ENCODE results near the gene SRGAP3.

Gene SRGAP3

GRCh38 chr3:8970971-8971589 lies 278.4 kb downstream of the SRGAP3 start:
- H3K9me3 ChIP-seq: no peaks in the 10 kb centered on the region
- no peak overlapping the region for H3K27ac ChIP-seq
- peak; percentile 94 for TF ChIP-seq CTCF (IDR thresholded peaks at IDR 0.05)
- no peak overlapping the region for H3K4me3 ChIP-seq (ENCODE audit: low read depth in 1 of 2, low read length in 1 of 2)
- H3K4me1 ChIP-seq (ENCODE audit: control insufficient read depth in 1 of 2, insufficient read depth in 1 of 2, low read depth in 1 of 2, low read length in 1 of 2): peaks cover 0 to 3% of the 10 kb centered on the region in 2 experiments
- H3K36me3 ChIP-seq: no peaks in the 10 kb centered on the region
- H3K27me3 ChIP-seq: peaks cover 25% of the 10 kb centered on the region

DNA sequence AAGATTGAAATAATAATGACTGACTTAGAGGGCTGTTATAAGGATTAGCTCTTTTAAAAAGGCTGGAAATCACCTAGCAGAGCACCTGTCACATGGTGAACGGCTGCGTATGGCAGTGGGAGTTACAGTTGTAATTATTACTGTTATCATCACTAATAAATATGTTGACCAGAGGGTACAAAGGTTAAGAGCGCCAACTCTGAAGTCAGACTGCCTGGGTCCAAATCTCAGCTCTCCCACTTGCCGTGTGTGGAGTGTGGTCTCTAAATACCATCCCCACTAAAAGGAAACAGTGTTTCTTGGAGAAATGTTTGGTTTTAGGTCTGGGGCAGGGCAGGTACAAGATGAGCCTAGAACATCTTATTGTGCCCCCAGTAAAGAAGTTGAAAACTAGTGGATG lies 280.2 kb downstream of the SRGAP3 start:
- H3K27ac ChIP-seq: no peak overlapping the region
- no peaks in the 10 kb centered on the region for H3K36me3 ChIP-seq
- peaks cover 0 to 3% of the 10 kb centered on the region in 2 experiments for H3K4me1 ChIP-seq (ENCODE audit: control insufficient read depth in 1 of 2, insufficient read depth in 1 of 2, low read depth in 1 of 2, low read length in 1 of 2)
- peaks cover 25% of the 10 kb centered on the region for H3K27me3 ChIP-seq
- no peaks in the 10 kb centered on the region for H3K9me3 ChIP-seq
- no peak for TF ChIP-seq CTCF (IDR thresholded peaks at IDR 0.05)
- no peak overlapping the region for H3K4me3 ChIP-seq (ENCODE audit: low read depth in 1 of 2, low read length in 1 of 2)

DNA sequence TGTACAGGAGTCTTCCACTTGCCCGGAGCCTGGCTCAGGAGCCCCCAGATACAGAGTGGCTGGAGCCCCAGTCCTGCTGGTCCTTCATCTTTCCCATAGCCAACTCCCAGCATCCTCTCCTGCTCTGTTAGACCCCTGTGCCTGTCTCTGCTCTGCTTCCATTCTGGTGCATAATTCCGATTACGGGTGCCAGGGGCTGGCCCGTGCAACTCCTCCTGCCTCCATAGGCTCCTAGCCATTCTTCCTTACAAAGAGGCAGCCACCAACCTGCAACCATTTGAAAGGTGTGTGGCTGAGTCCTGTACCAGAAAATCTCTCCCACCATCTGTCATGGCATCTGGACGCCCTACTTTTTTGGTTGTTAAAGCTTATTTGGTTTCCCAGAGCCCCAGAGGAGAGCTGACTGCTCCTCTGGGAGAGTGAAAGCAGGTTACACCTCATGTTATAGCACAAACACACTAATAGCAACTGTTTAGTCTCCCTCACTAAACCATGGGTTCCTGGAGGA lies 281.0 kb downstream of the SRGAP3 start:
- Histone ChIP-seq H3K4me1 (ENCODE audit: control insufficient read depth in 1 of 2, insufficient read depth in 1 of 2, low read depth in 1 of 2, low read length in 1 of 2) (peaks cover 0 to 8% of the 10 kb centered on the region in 2 experiments), H3K27ac (no peak overlapping the region), H3K36me3 (no peaks in the 10 kb centered on the region), H3K4me3 (ENCODE audit: low read depth in 1 of 2, low read length in 1 of 2) (no peak overlapping the region), H3K9me3 (no peaks in the 10 kb centered on the region), H3K27me3 (peaks cover 25% of the 10 kb centered on the region)
- TF ChIP-seq CTCF (IDR thresholded peaks at IDR 0.05): no peak

GRCh38 chr3:8967553-8967952 lies 281.9 kb downstream of the SRGAP3 start:
- Histone ChIP-seq H3K27ac (no peak overlapping the region), H3K27me3 (peaks cover 25% of the 10 kb centered on the region), H3K36me3 (no peaks in the 10 kb centered on the region), H3K4me1 (ENCODE audit: control insufficient read depth in 1 of 2, insufficient read depth in 1 of 2, low read depth in 1 of 2, low read length in 1 of 2) (peaks cover 5 to 14% of the 10 kb centered on the region in 2 experiments), H3K9me3 (no peaks in the 10 kb centered on the region), H3K4me3 (ENCODE audit: low read depth in 1 of 2, low read length in 1 of 2) (no peak overlapping the region)
- TF ChIP-seq CTCF (IDR thresholded peaks at IDR 0.05): no peak

GRCh38 chr3:8966820-8967348 lies 282.6 kb downstream of the SRGAP3 start:
- Histone ChIP-seq H3K27ac (no peak overlapping the region), H3K9me3 (no peaks in the 10 kb centered on the region), H3K36me3 (no peaks in the 10 kb centered on the region), H3K4me1 (ENCODE audit: control insufficient read depth in 1 of 2, insufficient read depth in 1 of 2, low read depth in 1 of 2, low read length in 1 of 2) (peaks cover 9 to 15% of the 10 kb centered on the region in 2 experiments), H3K27me3 (peaks cover 25% of the 10 kb centered on the region), H3K4me3 (ENCODE audit: low read depth in 1 of 2, low read length in 1 of 2) (no peak overlapping the region)
- no peak for TF ChIP-seq CTCF (IDR thresholded peaks at IDR 0.05)
